Measurements from ENCODE around the gene NHERF2. TPM values are rescaled to one million over a fixed set of nuclear protein-coding genes. Genes with fewer than 3 reads are reported as not detected.

NHERF2 gene
- total RNA-seq, 4 donors from 2014 or later, result 45.3 to 130 (median 88.3) TPM

DNA sequence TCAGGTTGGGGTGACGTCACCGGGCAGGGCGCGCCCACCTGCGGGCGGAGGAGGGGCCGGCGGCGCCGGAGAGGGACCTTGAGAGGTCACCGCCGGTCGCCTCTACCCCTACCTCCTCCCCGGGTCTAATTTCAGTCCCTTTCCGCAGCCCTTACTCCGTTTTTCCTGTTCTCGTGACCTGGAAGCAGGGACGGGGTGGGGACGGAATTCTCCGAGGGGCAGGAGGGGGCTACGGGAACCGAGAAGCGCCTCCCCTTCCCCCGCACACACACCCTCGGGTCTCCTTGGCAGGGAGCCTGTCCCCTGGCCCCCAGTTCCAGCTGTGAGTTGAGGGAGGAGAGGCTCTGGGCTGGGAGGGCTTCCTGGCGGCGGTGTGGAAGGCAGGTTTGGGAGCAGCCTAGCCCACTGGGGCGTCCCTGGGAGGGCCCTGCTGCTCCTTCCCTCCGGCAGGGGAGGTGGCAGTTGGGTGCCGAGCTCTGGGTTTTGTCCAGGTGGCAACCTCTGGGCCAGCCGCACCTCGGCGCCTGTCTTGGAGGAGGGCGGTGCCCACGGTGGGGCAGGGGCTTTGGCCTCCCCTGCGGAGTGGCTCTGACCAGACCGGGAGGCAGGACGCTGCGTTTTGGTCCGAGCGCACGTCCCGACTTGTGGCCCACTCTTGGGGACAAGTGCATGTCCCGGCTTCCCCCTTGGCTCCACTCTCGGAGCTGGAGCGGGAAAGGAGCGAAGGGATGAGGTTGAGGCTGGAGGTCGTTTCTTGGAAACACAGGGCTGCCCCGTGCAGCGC is 36.2 kb upstream of the NHERF2 start:
- H3K27ac ChIP-seq (replicated peaks in 1 of 4), result no peak overlapping the region
- 0% methylated on average over 20 of the region's 50 CpGs for WGBS
- H3K27me3 ChIP-seq, result peaks cover 3 to 48% (median 32%) of the 10 kb centered on the region in 4 donors
- peaks cover 28 to 49% (median 43%) of the 10 kb centered on the region in 4 donors for H3K4me1 ChIP-seq
- peaks cover 11 to 22% (median 20%) of the 10 kb centered on the region in 4 donors for H3K36me3 ChIP-seq
- DNase-seq (ENCODE audit: extremely low spot score), result no peak
- TF ChIP-seq, protein P1, sequence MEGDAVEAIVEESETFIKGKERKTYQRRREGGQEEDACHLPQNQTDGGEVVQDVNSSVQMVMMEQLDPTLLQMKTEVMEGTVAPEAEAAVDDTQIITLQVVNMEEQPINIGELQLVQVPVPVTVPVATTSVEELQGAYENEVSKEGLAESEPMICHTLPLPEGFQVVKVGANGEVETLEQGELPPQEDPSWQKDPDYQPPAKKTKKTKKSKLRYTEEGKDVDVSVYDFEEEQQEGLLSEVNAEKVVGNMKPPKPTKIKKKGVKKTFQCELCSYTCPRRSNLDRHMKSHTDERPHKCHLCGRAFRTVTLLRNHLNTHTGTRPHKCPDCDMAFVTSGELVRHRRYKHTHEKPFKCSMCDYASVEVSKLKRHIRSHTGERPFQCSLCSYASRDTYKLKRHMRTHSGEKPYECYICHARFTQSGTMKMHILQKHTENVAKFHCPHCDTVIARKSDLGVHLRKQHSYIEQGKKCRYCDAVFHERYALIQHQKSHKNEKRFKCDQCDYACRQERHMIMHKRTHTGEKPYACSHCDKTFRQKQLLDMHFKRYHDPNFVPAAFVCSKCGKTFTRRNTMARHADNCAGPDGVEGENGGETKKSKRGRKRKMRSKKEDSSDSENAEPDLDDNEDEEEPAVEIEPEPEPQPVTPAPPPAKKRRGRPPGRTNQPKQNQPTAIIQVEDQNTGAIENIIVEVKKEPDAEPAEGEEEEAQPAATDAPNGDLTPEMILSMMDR (IDR thresholded peaks at IDR 0.05), result no peak
- TF ChIP-seq POLR2A (IDR thresholded peaks at IDR 0.05; ENCODE audit: low read depth), result no peak
- TF ChIP-seq EP300 (IDR thresholded peaks at IDR 0.05), result no peak
- no peak for TF ChIP-seq POLR2AphosphoS5 (IDR thresholded peaks at IDR 0.05)
- intact Hi-C loops (cut with DNase I), result no loop called here
- peak overlapping the region; percentile 5 to 51 (median 22) for H3K4me3 ChIP-seq
- H3K9me3 ChIP-seq, result no peaks in the 10 kb centered on the region

DNA sequence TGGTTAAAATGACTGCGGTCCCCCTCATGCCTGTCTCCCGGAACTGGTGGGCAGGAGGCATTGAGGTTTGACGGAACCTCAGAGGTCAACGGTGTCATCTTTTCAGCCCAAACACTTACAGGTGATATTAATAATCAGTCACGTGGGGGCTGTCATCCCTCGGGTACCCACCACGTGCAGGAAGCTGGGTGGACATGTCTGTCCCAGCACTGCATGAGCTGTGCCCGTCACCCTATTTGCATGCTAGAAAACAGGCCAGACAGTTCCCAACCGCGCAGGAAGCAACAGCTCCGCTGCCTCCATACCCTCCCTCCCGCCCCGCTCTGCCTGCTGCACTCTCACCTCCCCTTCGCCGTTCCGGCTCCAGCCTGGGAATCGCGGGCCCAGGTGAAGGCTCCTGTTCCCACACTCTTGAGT is 35.6 kb upstream of the NHERF2 start:
- TF ChIP-seq, protein P1 (IDR thresholded peaks at IDR 0.05), result no peak
- no peak for TF ChIP-seq POLR2A (IDR thresholded peaks at IDR 0.05; ENCODE audit: low read depth)
- TF ChIP-seq POLR2AphosphoS5 (IDR thresholded peaks at IDR 0.05), result no peak
- TF ChIP-seq EP300 (IDR thresholded peaks at IDR 0.05), result no peak
- intact Hi-C loops (cut with DNase I), result no loop called here
- H3K4me1 ChIP-seq, result peaks cover 26 to 43% (median 38%) of the 10 kb centered on the region in 4 donors
- H3K36me3 ChIP-seq, result peaks cover 5 to 16% (median 14%) of the 10 kb centered on the region in 4 donors
- DNase-seq (ENCODE audit: extremely low spot score), result no peak
- H3K9me3 ChIP-seq, result no peaks in the 10 kb centered on the region
- H3K27ac ChIP-seq (replicated peaks in 1 of 4), result no peak overlapping the region
- 16% methylated on average over 8 of the region's 18 CpGs for WGBS
- peaks cover 3 to 48% (median 32%) of the 10 kb centered on the region in 4 donors for H3K27me3 ChIP-seq
- H3K4me3 ChIP-seq, result peak overlapping the region; percentile 45 to 61 (median 48)

DNA sequence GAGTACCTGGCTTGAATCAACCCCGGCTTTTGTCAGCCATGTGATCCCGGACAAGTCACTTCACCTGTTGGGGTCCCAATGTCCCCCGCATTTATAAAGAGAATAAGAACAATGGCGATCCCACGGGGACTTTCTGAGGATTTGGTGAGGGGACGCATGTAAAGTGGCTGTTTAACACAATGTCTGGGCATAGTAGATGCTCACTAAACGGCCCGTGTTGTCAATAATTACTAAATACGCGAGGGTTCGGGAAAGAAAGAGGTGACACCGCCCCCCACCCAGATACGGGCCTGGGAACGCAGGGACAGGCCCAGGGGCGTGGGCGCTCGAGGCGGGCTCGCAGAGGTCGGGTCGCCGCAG is 35.1 kb upstream of the NHERF2 start:
- Histone ChIP-seq H3K4me1 (peaks cover 26 to 40% (median 39%) of the 10 kb centered on the region in 4 donors), H3K4me3 (peak overlapping the region; percentile 45 to 61 (median 48)), H3K27me3 (peaks cover 3 to 48% (median 32%) of the 10 kb centered on the region in 4 donors), H3K27ac (replicated peaks in 1 of 4) (peak overlapping the region in 3 of 4 donors; percentile 35 to 54 (median 35)), H3K9me3 (no peaks in the 10 kb centered on the region), H3K36me3 (peaks cover under 1 to 15% (median 12%) of the 10 kb centered on the region in 4 donors)
- WGBS, result 30% methylated on average over 8 of the region's 22 CpGs
- intact Hi-C loops (cut with DNase I), result no loop called here
- no peak for DNase-seq (ENCODE audit: extremely low spot score)
- no peak for TF ChIP-seq POLR2AphosphoS5 (IDR thresholded peaks at IDR 0.05)
- no peak for TF ChIP-seq EP300 (IDR thresholded peaks at IDR 0.05)
- TF ChIP-seq, protein P1 (IDR thresholded peaks at IDR 0.05), result no peak

DNA sequence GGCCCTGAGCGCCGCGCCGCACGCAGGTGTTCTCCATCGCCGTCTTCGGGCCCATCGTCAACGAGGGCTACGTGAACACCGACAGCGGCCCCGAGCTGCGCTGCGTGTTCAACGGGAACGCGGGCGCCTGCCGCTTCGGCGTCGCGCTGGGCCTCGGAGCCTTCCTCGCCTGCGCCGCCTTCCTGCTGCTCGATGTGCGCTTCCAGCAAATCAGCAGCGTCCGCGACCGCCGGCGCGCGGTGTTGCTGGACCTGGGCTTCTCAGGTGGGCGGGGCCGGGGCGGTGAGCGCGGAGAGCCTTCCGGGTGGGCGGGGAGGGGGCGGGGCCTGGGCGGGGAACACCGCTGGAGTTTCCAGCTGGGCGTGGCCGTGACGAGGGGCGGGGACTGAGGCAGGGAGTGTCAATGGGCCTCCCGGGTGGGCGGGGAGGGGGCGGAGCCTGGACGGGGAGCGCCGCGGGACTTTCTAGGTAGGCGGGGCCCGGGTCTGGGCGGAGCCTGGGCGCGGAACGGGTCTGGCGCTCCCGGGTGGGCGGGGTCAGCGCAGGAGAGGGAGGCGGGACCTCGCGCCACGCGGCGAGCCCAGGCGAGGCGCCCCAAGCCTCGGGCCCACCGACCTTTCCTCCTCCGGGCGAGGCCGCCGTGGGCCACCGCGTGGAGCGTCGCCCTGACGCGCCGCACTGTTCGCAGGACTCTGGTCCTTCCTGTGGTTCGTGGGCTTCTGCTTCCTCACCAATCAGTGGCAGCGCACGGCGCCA is 34.6 kb upstream of the NHERF2 start:
- Histone ChIP-seq H3K36me3 (peaks cover 0 to 15% (median 10%) of the 10 kb centered on the region in 4 donors), H3K27ac (replicated peaks in 1 of 4) (peak overlapping the region in 3 of 4 donors; percentile 35 to 54 (median 35)), H3K27me3 (peaks cover 3 to 48% (median 32%) of the 10 kb centered on the region in 4 donors), H3K4me3 (peak overlapping the region; percentile 45 to 61 (median 48)), H3K4me1 (peaks cover 26 to 45% (median 40%) of the 10 kb centered on the region in 4 donors), H3K9me3 (no peaks in the 10 kb centered on the region)
- peak; percentile 97 for DNase-seq (ENCODE audit: extremely low spot score)
- TF ChIP-seq POLR2A (IDR thresholded peaks at IDR 0.05; ENCODE audit: low read depth), result no peak
- peak; percentile 37 to 39 for TF ChIP-seq POLR2AphosphoS5 (IDR thresholded peaks at IDR 0.05)
- intact Hi-C loops (cut with DNase I), result no loop called here
- WGBS, result 2% methylated on average over 22 of the region's 96 CpGs

Measured in esophagus muscularis mucosa (tissue), 4 donors.